GM19240 (cell line): ENCODE measurements around the gene ANKS1B.

ENCODE experiments used
- DNase-seq: peaks from one replicate; pipeline ENCODE4 v3.0.0; 2011; ENCODE audit warnings: low spot score; ENCODE audit not compliant: insufficient read length

Gene ANKS1B

GRCh38 chr12:98741556-98742265, 1243.0 kb downstream of the ANKS1B start:
- no peak for DNase-seq

- DNase-seq: no peak
These were observed 1243.6 kb downstream of the ANKS1B start for GRCh38 chr12:98741196-98741555.

GRCh38 chr12:98740751-98741150, 1244.0 kb downstream of the ANKS1B start:
- no peak for DNase-seq

GRCh38 chr12:98738539-98738938, 1246.2 kb downstream of the ANKS1B start:
- no peak for DNase-seq

- no peak for DNase-seq
These were observed 1246.7 kb downstream of the ANKS1B start for GRCh38 chr12:98738002-98738401.

- no peak for DNase-seq
These were observed 1247.4 kb downstream of the ANKS1B start for GRCh38 chr12:98737322-98737712.

- no peak for DNase-seq
These were observed 1248.1 kb downstream of the ANKS1B start for GRCh38 chr12:98736352-98737321.

- DNase-seq: no peak
These were observed 1248.9 kb downstream of the ANKS1B start for GRCh38 chr12:98735821-98736220.

GRCh38 chr12:98733667-98734350, 1250.9 kb downstream of the ANKS1B start:
- no peak for DNase-seq

GRCh38 chr12:98730412-98730811, 1254.3 kb downstream of the ANKS1B start:
- no peak for DNase-seq

- no peak for DNase-seq
These were observed 1257.5 kb downstream of the ANKS1B start for GRCh38 chr12:98727196-98727595.

- DNase-seq: no peak
These were observed 1259.1 kb downstream of the ANKS1B start for GRCh38 chr12:98725476-98726247.

- no peak for DNase-seq
These were observed 1260.2 kb downstream of the ANKS1B start for GRCh38 chr12:98724384-98725155.

GRCh38 chr12:98721204-98721702, 1263.5 kb downstream of the ANKS1B start:
- no peak for DNase-seq

- no peak for DNase-seq
These were observed 1264.9 kb downstream of the ANKS1B start for GRCh38 chr12:98719515-98720504.

GRCh38 chr12:98714426-98714825, 1270.3 kb downstream of the ANKS1B start:
- DNase-seq: no peak

- no peak for DNase-seq
These were observed 1275.7 kb downstream of the ANKS1B start for GRCh38 chr12:98709022-98709421.

GRCh38 chr12:98701166-98701565, 1283.6 kb downstream of the ANKS1B start:
- no peak for DNase-seq

GRCh38 chr12:98699586-98699985, 1285.2 kb downstream of the ANKS1B start:
- DNase-seq: no peak
